Activated CD8-positive, alpha-beta memory T cell treated with anti-CD3 and anti-CD28 coated beads for 48 hours (primary cell): ENCODE results near the gene SLC2A14.
"Not testable (repeated sequence)": the region's sequence is repeated elsewhere in the genome, so short reads cannot be mapped to it uniquely, and the experiment has no call there.

Experiments
- DNase-seq, 3 experiments: peaks; one replicate each; pipeline ENCODE4 v3.0.0-alpha.2; 2020; ENCODE audit warnings: low read depth in 2 of 3, low spot score in 2 of 3

The SLC2A14 gene

GRCh38 chr12:7834701-7835100, 38.0 kb downstream of the SLC2A14 start:
- no peak for DNase-seq

- DNase-seq: no peak
Observed at GRCh38 chr12:7833831-7834230, 38.9 kb downstream of the SLC2A14 start.

- not testable (repeated sequence) for DNase-seq
Observed at GRCh38 chr12:7833201-7833600, 39.5 kb downstream of the SLC2A14 start.

GRCh38 chr12:7832059-7832696, 40.5 kb downstream of the SLC2A14 start:
- DNase-seq: peak in 1 of 3 experiments; percentile 7

GRCh38 chr12:7829737-7830136, 43.0 kb downstream of the SLC2A14 start:
- DNase-seq: not testable (repeated sequence)

- not testable (repeated sequence) for DNase-seq
Observed at GRCh38 chr12:7825754-7826153, 47.0 kb downstream of the SLC2A14 start.

- DNase-seq: peak; percentile 4 to 25 (median 17)
Observed at GRCh38 chr12:7806863-7807487, 65.7 kb downstream of the SLC2A14 start.

- not testable (repeated sequence) for DNase-seq
Observed at GRCh38 chr12:7806319-7806718, 66.4 kb downstream of the SLC2A14 start.

GRCh38 chr12:7801460-7801859, 71.3 kb downstream of the SLC2A14 start:
- DNase-seq: no peak

GRCh38 chr12:7798750-7799308, 73.9 kb downstream of the SLC2A14 start:
- not testable (repeated sequence) for DNase-seq

GRCh38 chr12:7797698-7798398, 74.9 kb downstream of the SLC2A14 start:
- DNase-seq: no peak

- not testable (repeated sequence) for DNase-seq
Observed at GRCh38 chr12:7797269-7797668, 75.4 kb downstream of the SLC2A14 start.

- DNase-seq: no peak
Observed at GRCh38 chr12:7793211-7793610, 79.5 kb downstream of the SLC2A14 start.

- DNase-seq: not testable (repeated sequence)
Observed at GRCh38 chr12:7788884-7789528, 83.7 kb downstream of the SLC2A14 start, which contains the start of gene NANOG. Gene NANOG, plus strand, starts transcription at chr12:7789402. Its CDS starts 213 bp downstream, at chr12:7789615.

- no peak for DNase-seq
Observed at GRCh38 chr12:7788294-7788660, 84.4 kb downstream of the SLC2A14 start.

- no peak for DNase-seq
Observed at GRCh38 chr12:7787574-7788293, 85.0 kb downstream of the SLC2A14 start.

GRCh38 chr12:7784701-7785100, 88.0 kb downstream of the SLC2A14 start:
- no peak for DNase-seq

GRCh38 chr12:7783433-7783832, 89.3 kb downstream of the SLC2A14 start:
- not testable (repeated sequence) for DNase-seq

- no peak for DNase-seq
Observed at GRCh38 chr12:7782055-7782454, 90.7 kb downstream of the SLC2A14 start.

- DNase-seq: no peak
Observed at GRCh38 chr12:7781274-7781673, 91.4 kb downstream of the SLC2A14 start.

- DNase-seq: no peak
Observed at GRCh38 chr12:7769999-7770398, 102.7 kb downstream of the SLC2A14 start.
